GM12891 (cell line): ENCODE measurements around the gene KIAA1755.

Experiments used
- POLR2A ChIP-seq: IDR thresholded peaks from 2 replicates; pipeline ENCODE4 v1.6.1; 2011; ENCODE audit warnings: low read depth, low read length, control low read depth
- POLR2AphosphoS5 ChIP-seq: IDR thresholded peaks from 2 replicates; pipeline ENCODE4 v1.6.1; 2011; ENCODE audit warnings: low read depth, low read length, control low read depth
- POU2F2 ChIP-seq: IDR thresholded peaks from 2 replicates; pipeline ENCODE4 v1.6.1; 2011; ENCODE audit warnings: low read depth, mild to moderate bottlenecking, control low read depth, low read length, moderate library complexity
- TAF1 ChIP-seq: IDR thresholded peaks from 2 replicates; pipeline ENCODE4 v1.6.1; 2011; ENCODE audit warnings: low read depth, low read length, control low read depth

GRCh38 chr20:38220587-38221118, 39.9 kb downstream of the KIAA1755 start:
- TF ChIP-seq POLR2A, result no peak
- TF ChIP-seq TAF1, result no peak
- no peak for TF ChIP-seq POLR2AphosphoS5
- no peak for TF ChIP-seq POU2F2
